Adipocyte (in vitro differentiated cells): ENCODE data around the gene CCDC7.
"Not testable (repeated sequence)": the region's sequence is repeated elsewhere in the genome, so short reads cannot be mapped to it uniquely, and the experiment has no call there.

Source experiments
- DNase-seq: peaks from one replicate; pipeline ENCODE4 v3.0.0-alpha.2; 2015; ENCODE audit warnings: low read depth
- H3K27me3 ChIP-seq: replicated peaks from 2 replicates; pipeline ENCODE4 v1.7.0; 2013; ENCODE audit warnings: mild to moderate bottlenecking, low read length, moderate library complexity; ENCODE audit not compliant: control insufficient read depth, insufficient read depth
- H3K36me3 ChIP-seq: 2 replicates; pipeline ENCODE4 v1.7.0; 2013; ENCODE audit warnings: low read length, mild to moderate bottlenecking, moderate library complexity; ENCODE audit not compliant: control insufficient read depth, insufficient read depth, severe bottlenecking
- H3K4me1 ChIP-seq: 2 replicates; pipeline ENCODE4 v1.7.0; 2013; ENCODE audit warnings: mild to moderate bottlenecking, low read length, moderate library complexity; ENCODE audit not compliant: control insufficient read depth, insufficient read depth
- H3K4me3 ChIP-seq: 2 replicates; pipeline ENCODE4 v1.7.0; 2013; ENCODE audit warnings: mild to moderate bottlenecking, low read length, moderate library complexity
- H3K9ac ChIP-seq: 2 replicates; pipeline ENCODE4 v1.7.0; 2013; ENCODE audit warnings: mild to moderate bottlenecking, low read length, moderate library complexity
- H3K9me3 ChIP-seq: 2 replicates; pipeline ENCODE4 v1.7.0; 2013; ENCODE audit warnings: mild to moderate bottlenecking, low read length, moderate library complexity; ENCODE audit not compliant: control insufficient read depth

Gene CCDC7

GRCh38 chr10:32445740-32446535 is at the start of gene CCDC7:
TSS of gene CCDC7 (plus strand) at chr10:32446140. CDS start at chr10:32451643, 5,503 bp downstream.
- no peaks in the 10 kb centered on the region for H3K9me3 ChIP-seq
- no peaks in the 10 kb centered on the region for H3K36me3 ChIP-seq
- H3K9ac ChIP-seq: peak within 1 kb of the TSS; percentile 100
- peaks cover 3% of the 10 kb centered on the region for H3K4me1 ChIP-seq
- peak; percentile 96 for DNase-seq
- H3K4me3 ChIP-seq: peak within 1 kb of the TSS; percentile 99
- no peaks in the 10 kb centered on the region for H3K27me3 ChIP-seq

- H3K4me3 ChIP-seq, H3K27me3 ChIP-seq, H3K9ac ChIP-seq, DNase-seq, H3K9me3 ChIP-seq, H3K36me3 ChIP-seq, H3K4me1 ChIP-seq: not testable (repeated sequence)
These were observed 48.8 kb upstream of the CCDC7 start for GRCh38 chr10:32397163-32397562.

- not testable (repeated sequence) for H3K9ac ChIP-seq
These were observed 46.2 kb upstream of the CCDC7 start for GRCh38 chr10:32399720-32400119.

GRCh38 chr10:32400961-32401360 is 45.0 kb upstream of the CCDC7 start:
- Histone ChIP-seq H3K4me3 (no peak overlapping the region), H3K36me3 (no peaks in the 10 kb centered on the region), H3K9me3 (no peaks in the 10 kb centered on the region), H3K27me3 (peaks cover 3% of the 10 kb centered on the region), H3K4me1 (no peaks in the 10 kb centered on the region), H3K9ac (no peak overlapping the region)
- no peak for DNase-seq

More at GRCh38 chr10:32399720-32400119, 46.2 kb upstream of the CCDC7 start:
- not testable (repeated sequence) for H3K4me1 ChIP-seq, H3K4me3 ChIP-seq, H3K27me3 ChIP-seq, H3K9me3 ChIP-seq, DNase-seq, H3K36me3 ChIP-seq

- Histone ChIP-seq H3K4me1 (no peaks in the 10 kb centered on the region), H3K27me3 (peaks cover 3% of the 10 kb centered on the region), H3K4me3 (no peak overlapping the region), H3K9ac (no peak overlapping the region), H3K9me3 (no peaks in the 10 kb centered on the region), H3K36me3 (no peaks in the 10 kb centered on the region)
- no peak for DNase-seq
These were observed 43.4 kb upstream of the CCDC7 start for GRCh38 chr10:32402499-32402898.

GRCh38 chr10:32403091-32403490 is 42.8 kb upstream of the CCDC7 start:
- Histone ChIP-seq H3K4me1 (no peaks in the 10 kb centered on the region), H3K36me3 (no peaks in the 10 kb centered on the region), H3K4me3 (no peak overlapping the region), H3K9ac (no peak overlapping the region), H3K9me3 (no peaks in the 10 kb centered on the region), H3K27me3 (peaks cover 3% of the 10 kb centered on the region)
- DNase-seq: no peak

- no peaks in the 10 kb centered on the region for H3K27me3 ChIP-seq
- H3K36me3 ChIP-seq: no peaks in the 10 kb centered on the region
- DNase-seq: no peak
- H3K4me3 ChIP-seq: no peak overlapping the region
- H3K9ac ChIP-seq: no peak overlapping the region
- H3K4me1 ChIP-seq: peaks cover 20% of the 10 kb centered on the region
- no peaks in the 10 kb centered on the region for H3K9me3 ChIP-seq
These were observed 37.2 kb upstream of the CCDC7 start for GRCh38 chr10:32408690-32409089.

- peaks cover 22% of the 10 kb centered on the region for H3K4me1 ChIP-seq
- no peaks in the 10 kb centered on the region for H3K27me3 ChIP-seq
- DNase-seq: no peak
- no peak overlapping the region for H3K9ac ChIP-seq
- no peak overlapping the region for H3K4me3 ChIP-seq
- no peaks in the 10 kb centered on the region for H3K36me3 ChIP-seq
- H3K9me3 ChIP-seq: no peaks in the 10 kb centered on the region
These were observed 36.2 kb upstream of the CCDC7 start for GRCh38 chr10:32409741-32410140.

GRCh38 chr10:32410569-32410968 is 35.4 kb upstream of the CCDC7 start:
- Histone ChIP-seq H3K4me1 (peaks cover 22% of the 10 kb centered on the region), H3K9me3 (no peaks in the 10 kb centered on the region), H3K9ac (no peak overlapping the region), H3K36me3 (no peaks in the 10 kb centered on the region), H3K4me3 (no peak overlapping the region), H3K27me3 (no peaks in the 10 kb centered on the region)
- DNase-seq: no peak

GRCh38 chr10:32411797-32412498 is 34.0 kb upstream of the CCDC7 start:
- Histone ChIP-seq H3K4me3 (no peak overlapping the region), H3K27me3 (no peaks in the 10 kb centered on the region), H3K9me3 (no peaks in the 10 kb centered on the region), H3K36me3 (no peaks in the 10 kb centered on the region), H3K4me1 (peaks cover 22% of the 10 kb centered on the region), H3K9ac (no peak overlapping the region)
- no peak for DNase-seq

- Histone ChIP-seq H3K4me3 (no peak overlapping the region), H3K4me1 (peaks cover 26% of the 10 kb centered on the region), H3K9ac (no peak overlapping the region), H3K9me3 (no peaks in the 10 kb centered on the region), H3K27me3 (no peaks in the 10 kb centered on the region), H3K36me3 (no peaks in the 10 kb centered on the region)
- DNase-seq: no peak
These were observed 33.5 kb upstream of the CCDC7 start for GRCh38 chr10:32412499-32412853.
